Pancreas (tissue), 10 donors: ENCODE results near the gene TIPIN. TPM values are rescaled to one million over a fixed set of nuclear protein-coding genes. Genes with fewer than 3 reads are reported as not detected.
"Not testable (repeated sequence)": the region's sequence is repeated elsewhere in the genome, so short reads cannot be mapped to it uniquely, and the experiment has no call there.

Experiments
- ATAC-seq, 4 donors: fragments of 200-7000 bp; cut with Tn5 transposase; one replicate each; pipeline versions ENCODE4 v1.8.0 to v1.9.1; 2020; ENCODE audit warnings: mild to moderate bottlenecking in 4 of 4, moderate library complexity in 4 of 4
- DNase-seq, 6 donors: peaks; one replicate each; pipeline ENCODE4 v3.0.0-alpha.2; 2020
- FAIRE-seq: peaks from 2 replicates; lab custom pipeline; 2012; peaks lifted over from hg19 to GRCh38; lab: Jason Lieb, UNC
- H3K27ac ChIP-seq, 4 donors: fragments of 200-600 bp; sonication (generic); 1 replicate in 3 of 4; 2 replicates in 1 of 4; pipeline versions ENCODE4 v1.5.0 to v1.8.0; 2020
- H3K27me3 ChIP-seq, 4 donors: fragments of 200-600 bp; one replicate each; pipeline ENCODE4 v1.8.0; 2021
- H3K36me3 ChIP-seq, 3 donors: fragments of 200-600 bp; sonication (generic) in 1 of 3; one replicate each; pipeline versions ENCODE4 v1.5.0 to v1.8.0; 2020 to 2021
- H3K4me1 ChIP-seq, 3 donors: fragments of 200-600 bp; one replicate each; pipeline ENCODE4 v1.8.0; 2021
- H3K4me3 ChIP-seq, 4 donors: fragments of 200-600 bp; sonication (generic) in 2 of 4; one replicate each; pipeline versions ENCODE4 v1.5.0 to v1.8.0; 2020 to 2021
- H3K9me3 ChIP-seq, 4 donors: fragments of 200-600 bp; one replicate each; pipeline ENCODE4 v1.8.0; 2021
- CTCF ChIP-seq, 4 donors: fragments of 200-600 bp; sonication (generic) in 3 of 4; IDR thresholded peaks; one replicate each; pipeline versions ENCODE4 v1.5.0 to v1.8.0; 2021; ENCODE audit warnings: antibody characterized with exemption in 4 of 4
- WGBS, 2 donors: extraction: QIAGEN DNeasy Blood & Tissue Kit; methylation state at CpG; one replicate each; pipeline ENCODE4 v1.1.7; 2013; 5-methylcytosine and 5-hydroxymethylcytosine counted together
- intact Hi-C, 3 donors: fragments of 100-400 bp; cut with DNase I; formaldehyde crosslinking; loops; one replicate each; pipeline versions ENCODE4 v1.11.1 to v1.14.2; 2022
- polyA plus RNA-seq, 2 donors: library from polyadenylated mRNA; stranded (reverse); fragments of 200-250 nt; gene quantifications; one replicate each; pipeline ENCODE4 v1.2.3, GENCODE V29; 2013
- total RNA-seq, 6 donors: library from RNA; stranded (reverse); fragmentation: NEBNext Ultra II Directional in 4 of 6; extraction: Animal tissue kit (Norgen Biotek cat#: 25700) in 4 of 6; gene quantifications; one replicate each; pipeline versions ENCODE4 v1.2.1 to v1.2.4, GENCODE V29; 2021 to 2023
- donor health status: healthy with polysubstance abuse.
- donor health status: DM: no; HTN: no; CAD: no; lungs with moderate emphysema.
- donor health status: DM: no; HTN: no; CAD: no.
- donor health status: control.
- donor health status: control.
- donor health status: Bipolar disorder and iron deficiency.
- donor health status: DM: yes; HTN: yes; CAD: no.
- donor health status: DM: no; HTN: no; CAD: no.
- donor health status: DM: no; HTN: no; CAD: no.
- donor health status: DM: yes; HTN: yes; CAD: no.

Gene TIPIN
- total and polyA plus RNA-seq, 8 donors: 2.5 to 5.2 (median 3.4) TPM

DNA sequence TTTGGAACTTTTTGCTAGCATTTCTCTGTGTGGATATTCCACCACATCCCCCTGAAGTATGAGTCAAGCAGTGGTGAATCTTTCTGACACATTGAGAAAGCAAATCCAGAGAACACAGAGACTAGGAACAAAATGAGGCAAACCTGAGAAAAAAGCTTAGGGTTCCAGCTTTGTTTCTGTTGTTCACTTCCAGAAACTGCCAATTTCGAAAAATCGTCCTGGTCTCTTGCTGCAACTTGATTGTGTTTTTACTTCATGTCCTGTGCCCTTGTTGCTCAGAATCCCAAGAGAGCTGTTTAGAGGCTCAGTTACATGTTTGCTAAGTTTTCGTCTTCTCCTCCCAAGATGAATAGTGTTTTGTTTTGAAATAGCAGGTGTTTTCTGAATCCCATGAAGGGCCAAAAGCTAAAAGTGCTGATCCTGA is 43.9 kb upstream of the TIPIN start:
- Histone ChIP-seq H3K27ac (no peak overlapping the region), H3K27me3 (no peaks in the 10 kb centered on the region), H3K36me3 (no peaks in the 10 kb centered on the region), H3K4me1 (peaks cover 0 to 12% (median 4%) of the 10 kb centered on the region in 3 donors), H3K9me3 (no peaks in the 10 kb centered on the region), H3K4me3 (no peak overlapping the region)
- WGBS, 2 donors: 73 to 77% methylated on average over 3 of the region's 3 CpGs
- DNase-seq: no peak
- ATAC-seq: no peak
- intact Hi-C loops: no loop called here
- FAIRE-seq: no peak
- no peak for TF ChIP-seq CTCF (IDR thresholded peaks at IDR 0.05)

GRCh38 chr15:66399276-66399675 is 42.8 kb upstream of the TIPIN start:
- no peaks in the 10 kb centered on the region for H3K9me3 ChIP-seq
- no peaks in the 10 kb centered on the region for H3K27me3 ChIP-seq
- FAIRE-seq (no peak), ATAC-seq (no peak), DNase-seq (no peak)
- 93 to 95% methylated on average over 8 of the region's 8 CpGs for WGBS, 2 donors
- H3K36me3 ChIP-seq: no peaks in the 10 kb centered on the region
- peaks cover 0 to 12% (median 4%) of the 10 kb centered on the region in 3 donors for H3K4me1 ChIP-seq
- no peak overlapping the region for H3K4me3 ChIP-seq
- no peak overlapping the region for H3K27ac ChIP-seq
- intact Hi-C loops: no loop called here
- no peak for TF ChIP-seq CTCF (IDR thresholded peaks at IDR 0.05)

GRCh38 chr15:66394915-66395314 is 38.4 kb upstream of the TIPIN start:
- WGBS, 2 donors: 100% methylated on average over 1 of the region's 1 CpG
- no peak overlapping the region for H3K4me3 ChIP-seq
- H3K27me3 ChIP-seq: no peaks in the 10 kb centered on the region
- intact Hi-C loops: no loop called here
- ATAC-seq (no peak), DNase-seq (no peak), FAIRE-seq (no peak)
- no peaks in the 10 kb centered on the region for H3K36me3 ChIP-seq
- no peaks in the 10 kb centered on the region for H3K9me3 ChIP-seq
- no peak for TF ChIP-seq CTCF (IDR thresholded peaks at IDR 0.05)
- no peaks in the 10 kb centered on the region for H3K4me1 ChIP-seq
- no peak overlapping the region for H3K27ac ChIP-seq

DNA sequence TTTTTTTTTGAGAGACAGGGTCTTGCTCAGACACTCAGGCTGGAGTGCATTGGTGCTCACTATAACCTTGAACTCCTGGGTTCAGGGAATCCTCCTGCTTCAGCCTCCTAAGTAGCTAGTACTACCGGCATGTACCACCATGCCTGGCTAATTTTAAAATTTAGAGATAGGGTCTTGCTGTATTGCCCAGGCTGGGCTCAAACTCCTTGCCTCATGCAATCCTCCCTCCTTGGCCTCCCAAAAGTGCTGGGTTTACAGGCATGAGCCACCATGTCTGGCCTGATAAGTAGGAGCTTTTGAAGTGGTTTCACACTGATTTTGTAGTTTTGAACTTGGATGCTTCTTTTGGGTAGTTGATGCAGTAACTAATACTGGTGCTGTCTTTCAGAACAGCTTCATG is 38.0 kb upstream of the TIPIN start:
- Histone ChIP-seq H3K9me3 (no peaks in the 10 kb centered on the region), H3K27ac (no peak overlapping the region), H3K27me3 (no peaks in the 10 kb centered on the region), H3K4me3 (no peak overlapping the region), H3K36me3 (no peaks in the 10 kb centered on the region), H3K4me1 (no peaks in the 10 kb centered on the region)
- intact Hi-C loops: no loop called here
- no peak for FAIRE-seq
- TF ChIP-seq CTCF (IDR thresholded peaks at IDR 0.05): no peak
- ATAC-seq: no peak
- WGBS, 2 donors: 94 to 95% methylated on average over 1 of the region's 1 CpG
- DNase-seq: no peak

DNA sequence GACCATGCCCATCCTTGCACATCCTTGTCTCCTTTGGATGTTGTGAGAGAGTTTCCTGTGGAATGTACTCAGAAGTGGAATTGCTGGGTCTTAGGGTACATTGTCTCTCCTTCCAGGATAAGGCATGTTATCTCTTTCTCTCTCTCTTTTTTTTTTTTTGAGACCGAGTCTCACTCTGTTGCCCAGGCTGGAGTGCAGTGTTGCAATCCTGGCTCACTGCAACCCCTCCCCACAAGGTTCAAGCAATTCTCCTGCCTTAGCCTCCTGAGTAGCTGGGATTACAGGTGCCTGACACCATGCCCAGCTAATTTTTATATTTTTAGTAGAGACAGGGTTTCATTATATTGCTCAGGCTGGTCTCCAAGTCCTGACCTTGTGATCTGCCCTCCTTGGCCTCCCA is 36.6 kb upstream of the TIPIN start:
- FAIRE-seq, H3K27me3 ChIP-seq, H3K4me1 ChIP-seq, intact Hi-C loops, H3K27ac ChIP-seq, ATAC-seq, H3K9me3 ChIP-seq, H3K36me3 ChIP-seq, H3K4me3 ChIP-seq, DNase-seq: not testable (repeated sequence)
- WGBS, 2 donors: 88 to 95% methylated on average over 1 of the region's 1 CpG
